ES-I3 (cell line): ENCODE data around the gene MACROD2.

ENCODE experiments used
- H3K36me3 ChIP-seq: 2 replicates; pipeline ENCODE4 v1.6.1; 2013; ENCODE audit warnings: mild to moderate bottlenecking, low read length, control low read depth, moderate library complexity; ENCODE audit not compliant: insufficient read depth
- H3K4me1 ChIP-seq: 2 replicates; pipeline ENCODE4 v1.6.1; 2013; ENCODE audit warnings: mild to moderate bottlenecking, control low read depth, low read length; ENCODE audit not compliant: insufficient read depth
- H3K9ac ChIP-seq: 2 replicates; pipeline ENCODE4 v1.6.1; 2013; ENCODE audit warnings: low read depth, mild to moderate bottlenecking, low read length, moderate library complexity
- H3K9me3 ChIP-seq: 2 replicates; pipeline ENCODE4 v1.6.1; 2013; ENCODE audit warnings: mild to moderate bottlenecking, low read length, moderate library complexity; ENCODE audit not compliant: control insufficient read depth, insufficient read depth

The MACROD2 gene

DNA sequence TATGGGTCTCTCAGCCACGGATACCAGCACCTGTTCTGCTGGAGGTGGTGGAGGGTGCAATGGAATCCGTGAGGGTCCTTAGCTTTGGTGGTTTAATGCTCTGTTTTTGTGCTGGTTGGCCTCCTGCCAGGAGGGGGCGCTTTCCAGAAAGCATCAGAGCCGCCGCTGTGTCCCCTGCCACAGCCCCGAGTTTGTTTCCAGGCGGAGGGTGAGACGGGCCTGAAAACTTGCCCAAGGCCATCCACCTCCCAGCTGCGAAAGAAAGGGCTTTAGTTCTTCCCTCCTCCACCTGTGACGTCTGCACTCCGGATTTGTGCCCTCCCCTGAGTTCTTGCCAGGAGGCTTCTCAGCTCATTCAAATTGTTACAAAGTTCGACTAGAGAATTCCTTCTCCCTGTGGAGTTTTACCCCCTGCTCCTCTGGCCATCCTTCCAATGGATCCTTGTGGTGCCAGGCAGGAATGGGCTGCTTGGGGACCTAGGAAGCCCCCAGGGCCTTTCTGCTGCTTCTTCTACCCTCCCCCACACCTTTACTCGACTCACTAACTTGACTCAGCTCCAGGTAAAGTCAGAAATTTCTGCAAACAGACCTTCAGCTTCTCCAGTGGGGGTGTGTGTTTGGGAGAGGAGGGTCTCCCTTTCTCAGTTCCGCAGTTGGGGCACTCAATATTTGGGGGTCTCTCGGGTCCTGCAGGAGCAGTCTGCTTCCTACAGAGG, 1704.3 kb downstream of the MACROD2 start:
- peak overlapping the region; percentile 39 for H3K9ac ChIP-seq

GRCh38 chr20:15700147-15700765, 1704.9 kb downstream of the MACROD2 start:
- Histone ChIP-seq H3K9me3 (no peaks in the 10 kb centered on the region), H3K4me1 (no peaks in the 10 kb centered on the region), H3K9ac (peak overlapping the region; percentile 39), H3K36me3 (no peaks in the 10 kb centered on the region)

More for the DNA sequence above, 1704.3 kb downstream of the MACROD2 start:
- Histone ChIP-seq H3K9me3 (no peaks in the 10 kb centered on the region), H3K36me3 (no peaks in the 10 kb centered on the region), H3K4me1 (no peaks in the 10 kb centered on the region)

DNA sequence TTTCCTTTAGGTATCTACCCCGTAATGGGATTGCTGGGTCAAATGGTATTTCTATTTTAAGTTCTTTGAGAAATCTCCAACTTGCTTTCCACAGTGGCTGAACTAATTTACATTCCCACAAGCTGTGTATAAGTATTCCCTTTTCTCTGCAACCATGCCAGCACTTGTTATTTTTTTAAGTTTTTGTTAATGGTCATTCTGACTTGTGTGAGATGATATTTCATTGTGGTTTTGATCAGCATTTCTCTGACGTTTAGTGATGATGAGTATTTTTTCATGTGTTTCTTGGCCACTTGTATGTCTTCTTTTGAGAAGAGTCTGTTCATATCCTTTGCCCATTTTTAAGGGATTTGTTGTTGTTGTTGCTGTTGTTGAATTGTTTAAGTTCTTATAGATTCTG, 1706.8 kb downstream of the MACROD2 start:
- H3K9ac ChIP-seq, result no peak overlapping the region
- H3K36me3 ChIP-seq, result no peaks in the 10 kb centered on the region
- no peaks in the 10 kb centered on the region for H3K9me3 ChIP-seq
- H3K4me1 ChIP-seq, result no peaks in the 10 kb centered on the region

GRCh38 chr20:15703171-15703911, 1708.0 kb downstream of the MACROD2 start:
- Histone ChIP-seq H3K9ac (no peak overlapping the region), H3K9me3 (no peaks in the 10 kb centered on the region), H3K36me3 (no peaks in the 10 kb centered on the region), H3K4me1 (no peaks in the 10 kb centered on the region)

DNA sequence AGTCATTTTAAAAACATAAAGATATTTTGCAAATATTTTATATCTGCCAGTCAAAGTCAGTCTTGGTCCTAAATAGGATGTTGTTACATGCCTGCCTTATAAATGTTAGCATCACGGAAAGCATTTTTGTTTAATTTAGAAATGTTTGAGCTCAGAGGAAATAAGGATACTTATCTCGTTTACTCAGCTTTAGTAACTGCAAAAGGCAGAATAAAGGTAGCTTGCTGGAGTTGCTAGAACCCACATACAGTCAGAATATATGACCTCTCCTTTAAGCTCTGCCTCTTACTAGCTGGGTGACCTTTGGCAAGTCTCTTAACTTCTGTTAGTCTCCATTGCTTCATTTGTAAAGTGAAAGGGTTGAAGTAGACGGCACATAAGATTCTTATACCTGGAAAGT, 1710.7 kb downstream of the MACROD2 start:
- Histone ChIP-seq H3K9me3 (no peaks in the 10 kb centered on the region), H3K36me3 (no peaks in the 10 kb centered on the region), H3K4me1 (peaks cover under 1% of the 10 kb centered on the region; the same call in 1 of the 2 replicates), H3K9ac (no peak overlapping the region)

DNA sequence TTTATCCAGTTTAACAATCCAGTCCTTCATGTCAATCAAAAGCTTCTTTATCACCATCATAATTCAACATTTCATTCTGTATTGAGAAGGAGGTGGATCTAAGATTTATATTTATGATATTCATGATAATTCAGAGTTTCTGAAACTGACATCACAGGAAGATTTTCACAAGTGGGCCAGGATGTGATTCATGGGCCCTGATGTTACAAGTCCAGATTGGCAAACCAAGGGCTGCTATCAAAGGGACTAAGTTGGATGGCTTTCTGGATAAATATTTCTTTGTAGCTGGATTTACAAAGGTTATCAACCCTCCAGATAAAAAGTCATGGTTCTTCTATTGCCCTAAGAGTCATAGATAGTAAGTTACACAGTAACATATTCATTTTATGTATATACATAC, 1711.4 kb downstream of the MACROD2 start:
- Histone ChIP-seq H3K4me1 (peaks cover 8% of the 10 kb centered on the region; the same call in 1 of the 2 replicates), H3K36me3 (no peaks in the 10 kb centered on the region), H3K9ac (no peak overlapping the region), H3K9me3 (no peaks in the 10 kb centered on the region)

GRCh38 chr20:15708984-15709598, 1713.8 kb downstream of the MACROD2 start:
- peaks cover 8% of the 10 kb centered on the region; the same call in 1 of the 2 replicates for H3K4me1 ChIP-seq
- H3K9me3 ChIP-seq, result no peaks in the 10 kb centered on the region
- H3K36me3 ChIP-seq, result no peaks in the 10 kb centered on the region
- no peak overlapping the region for H3K9ac ChIP-seq

DNA sequence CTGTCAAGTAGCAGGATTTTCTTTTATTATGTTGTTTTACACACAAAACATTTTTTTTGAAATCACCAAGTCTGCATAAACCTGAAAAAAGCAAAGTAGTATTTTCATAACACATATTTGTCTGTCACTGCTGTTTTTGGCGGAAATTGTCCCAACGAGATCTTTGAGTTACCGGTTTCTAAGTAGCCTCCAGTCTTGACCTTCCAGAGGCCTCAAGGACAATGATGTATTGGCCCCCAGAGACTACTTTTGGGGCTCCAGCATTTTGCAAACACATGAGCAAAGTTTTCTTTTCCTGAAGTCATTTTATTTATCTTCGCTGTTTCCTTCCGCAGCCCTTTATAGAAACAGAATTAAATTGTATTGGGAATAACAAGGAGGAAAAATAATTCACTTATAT, 1715.3 kb downstream of the MACROD2 start:
- Histone ChIP-seq H3K4me1 (peaks cover 8% of the 10 kb centered on the region; the same call in 1 of the 2 replicates), H3K36me3 (no peaks in the 10 kb centered on the region), H3K9me3 (no peaks in the 10 kb centered on the region), H3K9ac (no peak overlapping the region)

GRCh38 chr20:15711177-15711576, 1715.9 kb downstream of the MACROD2 start:
- Histone ChIP-seq H3K36me3 (no peaks in the 10 kb centered on the region), H3K9me3 (no peaks in the 10 kb centered on the region), H3K9ac (no peak overlapping the region), H3K4me1 (peaks cover 8% of the 10 kb centered on the region; the same call in 1 of the 2 replicates)

DNA sequence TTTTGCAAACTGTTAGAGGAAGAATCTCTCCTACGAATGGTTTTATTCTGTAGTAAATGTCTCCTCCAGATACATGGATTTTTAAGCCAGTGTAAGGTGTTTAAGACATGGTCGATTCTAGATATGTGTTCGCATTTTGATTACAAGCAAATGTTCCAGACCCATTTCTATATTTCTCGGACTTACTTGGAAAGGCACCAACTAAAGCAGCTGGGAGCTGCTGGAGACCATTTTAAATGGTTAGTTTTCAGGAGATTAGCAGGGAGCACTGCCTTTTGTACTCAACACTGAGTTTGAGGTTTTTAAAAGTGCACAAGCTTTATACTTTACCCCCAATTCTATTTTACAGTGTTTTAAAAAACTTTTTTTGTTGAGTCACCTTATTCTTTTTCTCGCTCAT, 1720.9 kb downstream of the MACROD2 start:
- Histone ChIP-seq H3K9ac (no peak overlapping the region), H3K4me1 (peaks cover 5% of the 10 kb centered on the region; the same call in 1 of the 2 replicates), H3K36me3 (no peaks in the 10 kb centered on the region), H3K9me3 (no peaks in the 10 kb centered on the region)

DNA sequence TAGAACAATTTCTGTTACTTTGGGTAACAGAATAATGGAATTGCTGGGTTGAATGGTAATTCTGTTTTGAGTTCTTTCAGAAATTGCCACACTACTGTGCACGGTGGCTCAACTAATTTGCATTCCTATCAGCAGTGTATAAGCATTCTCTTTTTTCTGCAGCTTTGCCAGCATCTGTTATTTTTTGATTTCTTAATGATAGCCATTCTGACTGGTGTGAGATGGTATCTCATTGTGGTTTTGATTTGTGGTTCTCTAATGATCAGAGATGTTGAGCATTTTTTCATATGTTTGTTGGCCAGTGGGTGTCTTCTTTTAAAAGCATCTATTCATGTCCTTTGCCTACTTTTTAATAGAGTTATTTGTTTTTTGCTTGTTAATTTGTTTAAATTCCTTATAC, 1731.1 kb downstream of the MACROD2 start:
- H3K9ac ChIP-seq, result no peak overlapping the region
- no peaks in the 10 kb centered on the region for H3K36me3 ChIP-seq
- no peaks in the 10 kb centered on the region for H3K9me3 ChIP-seq
- H3K4me1 ChIP-seq, result no peaks in the 10 kb centered on the region

GRCh38 chr20:15734052-15734451, 1738.7 kb downstream of the MACROD2 start:
- no peak overlapping the region for H3K9ac ChIP-seq
- no peaks in the 10 kb centered on the region for H3K36me3 ChIP-seq
- no peaks in the 10 kb centered on the region for H3K4me1 ChIP-seq
- H3K9me3 ChIP-seq, result no peaks in the 10 kb centered on the region

DNA sequence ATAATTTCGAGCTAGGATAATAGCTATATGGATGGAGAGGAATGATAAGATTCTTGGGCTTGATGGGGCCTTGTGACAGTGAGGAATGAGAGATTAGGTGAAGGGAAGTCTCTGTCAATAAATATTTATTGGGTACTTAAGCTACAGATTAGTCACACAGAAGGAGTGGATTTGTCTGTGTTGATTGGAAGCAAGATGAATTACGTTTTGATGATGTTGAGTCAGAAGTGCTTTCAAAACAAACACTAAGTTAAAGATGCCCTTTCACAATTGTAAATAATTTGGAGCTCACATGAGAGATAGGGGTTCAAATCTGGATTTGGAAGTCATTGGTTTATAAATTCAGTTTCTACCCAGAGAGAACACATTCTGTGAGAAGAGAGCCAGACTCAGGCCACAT, 1743.7 kb downstream of the MACROD2 start:
- Histone ChIP-seq H3K36me3 (no peaks in the 10 kb centered on the region), H3K9me3 (no peaks in the 10 kb centered on the region; the same call in 1 of the 2 replicates), H3K9ac (no peak overlapping the region), H3K4me1 (peaks cover 6% of the 10 kb centered on the region; the same call in 1 of the 2 replicates)

DNA sequence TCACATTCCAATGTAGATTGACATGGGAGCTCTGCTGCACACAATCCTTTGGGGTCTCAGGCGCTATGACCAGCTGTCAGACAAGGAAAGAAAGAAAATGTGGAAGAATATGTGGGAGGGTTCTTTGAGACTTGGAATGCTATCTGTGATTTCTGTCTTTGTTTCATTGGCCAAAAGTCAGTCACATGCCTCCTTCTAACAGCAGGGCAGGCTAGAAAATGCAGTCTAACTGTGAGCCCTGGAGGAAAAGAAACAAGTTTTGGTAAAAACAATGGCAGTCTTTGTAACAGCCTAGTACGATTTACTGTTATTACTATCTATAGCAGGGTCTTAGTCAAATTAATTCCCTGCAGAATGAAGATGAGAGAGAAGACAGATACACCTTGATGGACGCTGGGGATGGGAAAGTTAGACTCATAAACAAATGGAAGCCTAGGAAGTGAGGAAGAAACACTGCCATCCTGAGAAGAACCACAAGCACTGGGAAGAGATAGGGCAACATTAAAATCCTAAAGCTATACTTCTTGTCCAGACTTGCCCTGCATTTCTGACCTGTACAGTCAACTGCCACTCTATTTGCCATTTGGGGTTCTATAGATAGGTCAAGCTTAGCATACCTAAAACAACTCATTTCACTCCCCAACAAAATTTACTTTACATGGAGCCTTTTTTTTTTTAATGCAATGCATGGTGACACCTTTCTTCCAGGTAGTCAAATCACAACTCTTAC, 1744.9 kb downstream of the MACROD2 start:
- H3K9ac ChIP-seq, result no peak overlapping the region
- H3K9me3 ChIP-seq, result no peaks in the 10 kb centered on the region; the same call in 1 of the 2 replicates
- H3K4me1 ChIP-seq, result peaks cover 6% of the 10 kb centered on the region; the same call in 1 of the 2 replicates
- no peaks in the 10 kb centered on the region for H3K36me3 ChIP-seq
